GM13977 (cell line): ENCODE results near the gene STT3A.
"Not testable (repeated sequence)": the region's sequence is repeated elsewhere in the genome, so short reads cannot be mapped to it uniquely, and the experiment has no call there.

Experiments used
- DNase-seq: peaks from one replicate; pipeline ENCODE4 v3.0.0; 2012; ENCODE audit warnings: low spot score
- in situ Hi-C: fragments of 300-500 bp; cut with MboI; formaldehyde crosslinking; loops from one replicate; pipeline ENCODE4 v1.12.0; 2022; ENCODE audit warnings: low sequenced_read_pairs, low pct_unique_long_range_greater_than_20kb, mixed read lengths, inconsistent platforms; ENCODE audit not compliant: unreplicated experiment
- TF ChIP-seq, protein P1 (sequence below): IDR thresholded peaks from 2 replicates; pipeline ENCODE4 v1.5.1; 2012; ENCODE audit warnings: mild to moderate bottlenecking, control low read depth; ENCODE audit not compliant: insufficient read depth; ENCODE audit errors: extremely low read depth, missing control alignments

STT3A gene

DNA sequence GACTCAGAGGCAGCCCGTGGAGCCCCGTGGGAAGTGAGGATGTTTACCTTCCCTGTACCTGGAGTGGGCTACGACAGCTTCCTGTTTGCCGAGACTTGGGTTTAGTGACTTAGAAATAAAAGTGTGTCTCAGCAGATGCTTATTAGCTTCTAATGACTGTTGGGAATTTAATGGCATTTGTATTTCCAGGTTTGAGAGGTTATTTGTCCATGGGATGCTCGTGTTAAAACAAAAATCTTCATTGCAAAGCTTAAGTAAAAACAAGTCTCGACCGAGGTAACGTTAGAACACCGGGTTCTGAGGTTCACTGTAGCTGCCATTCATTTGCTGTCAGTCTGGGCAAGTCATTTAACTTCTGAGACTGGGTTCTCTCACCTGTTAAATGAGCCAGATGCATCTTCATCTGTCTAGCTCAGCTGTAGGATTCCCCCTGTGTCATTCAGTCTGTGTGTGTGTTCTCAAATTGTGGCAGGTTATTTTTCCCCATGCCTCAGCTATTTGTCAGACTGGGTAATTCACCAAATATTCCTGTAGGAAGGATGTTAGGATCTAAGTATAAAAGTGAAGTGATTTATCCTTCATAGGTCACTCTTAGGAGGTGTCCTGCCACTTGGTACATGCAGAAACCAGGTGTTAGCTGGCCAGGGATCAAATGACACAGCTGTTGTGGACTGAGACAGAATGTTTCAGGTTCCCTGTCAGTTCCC lies 22.6 kb upstream of the STT3A start:
- TF ChIP-seq, protein P1, sequence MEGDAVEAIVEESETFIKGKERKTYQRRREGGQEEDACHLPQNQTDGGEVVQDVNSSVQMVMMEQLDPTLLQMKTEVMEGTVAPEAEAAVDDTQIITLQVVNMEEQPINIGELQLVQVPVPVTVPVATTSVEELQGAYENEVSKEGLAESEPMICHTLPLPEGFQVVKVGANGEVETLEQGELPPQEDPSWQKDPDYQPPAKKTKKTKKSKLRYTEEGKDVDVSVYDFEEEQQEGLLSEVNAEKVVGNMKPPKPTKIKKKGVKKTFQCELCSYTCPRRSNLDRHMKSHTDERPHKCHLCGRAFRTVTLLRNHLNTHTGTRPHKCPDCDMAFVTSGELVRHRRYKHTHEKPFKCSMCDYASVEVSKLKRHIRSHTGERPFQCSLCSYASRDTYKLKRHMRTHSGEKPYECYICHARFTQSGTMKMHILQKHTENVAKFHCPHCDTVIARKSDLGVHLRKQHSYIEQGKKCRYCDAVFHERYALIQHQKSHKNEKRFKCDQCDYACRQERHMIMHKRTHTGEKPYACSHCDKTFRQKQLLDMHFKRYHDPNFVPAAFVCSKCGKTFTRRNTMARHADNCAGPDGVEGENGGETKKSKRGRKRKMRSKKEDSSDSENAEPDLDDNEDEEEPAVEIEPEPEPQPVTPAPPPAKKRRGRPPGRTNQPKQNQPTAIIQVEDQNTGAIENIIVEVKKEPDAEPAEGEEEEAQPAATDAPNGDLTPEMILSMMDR, result no peak
- in situ Hi-C loops, result no loop called here
- DNase-seq, result peak; percentile 30

GRCh38 chr11:125570952-125571351 lies 21.7 kb upstream of the STT3A start:
- in situ Hi-C loops, result no loop called here
- TF ChIP-seq, protein P1, result no peak
- no peak for DNase-seq

- TF ChIP-seq, protein P1, result no peak
- in situ Hi-C loops, result no loop called here
- no peak for DNase-seq
Observed at GRCh38 chr11:125572916-125573315, 19.7 kb upstream of the STT3A start.

- DNase-seq, in situ Hi-C loops: not testable (repeated sequence)
Observed at GRCh38 chr11:125577181-125577580, 15.5 kb upstream of the STT3A start.

DNA sequence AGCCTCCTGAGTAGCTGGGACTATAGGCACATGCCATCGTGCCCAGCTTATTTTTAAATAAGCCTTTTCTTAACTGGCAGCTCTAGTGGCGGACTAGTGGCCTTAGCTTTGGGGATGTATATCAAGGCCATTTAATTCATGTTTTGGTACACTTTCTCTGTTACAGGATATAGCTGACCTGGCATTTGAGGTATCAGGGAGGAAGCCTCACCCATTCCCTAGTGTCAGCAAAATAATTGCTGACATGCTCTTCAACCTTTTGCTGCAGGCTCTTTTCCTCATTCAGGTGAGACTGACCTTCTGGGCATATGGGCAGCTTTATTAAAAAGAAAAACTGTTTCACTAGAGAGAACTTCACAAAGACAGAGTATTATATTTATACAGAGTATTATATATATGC lies 13.9 kb upstream of the STT3A start:
- in situ Hi-C loops, result no loop called here
- no peak for DNase-seq
- TF ChIP-seq, protein P1, result no peak

- in situ Hi-C loops, result no loop called here
- DNase-seq, result no peak
- TF ChIP-seq, protein P1, result no peak
Observed at GRCh38 chr11:125579811-125580210, 12.8 kb upstream of the STT3A start.

DNA sequence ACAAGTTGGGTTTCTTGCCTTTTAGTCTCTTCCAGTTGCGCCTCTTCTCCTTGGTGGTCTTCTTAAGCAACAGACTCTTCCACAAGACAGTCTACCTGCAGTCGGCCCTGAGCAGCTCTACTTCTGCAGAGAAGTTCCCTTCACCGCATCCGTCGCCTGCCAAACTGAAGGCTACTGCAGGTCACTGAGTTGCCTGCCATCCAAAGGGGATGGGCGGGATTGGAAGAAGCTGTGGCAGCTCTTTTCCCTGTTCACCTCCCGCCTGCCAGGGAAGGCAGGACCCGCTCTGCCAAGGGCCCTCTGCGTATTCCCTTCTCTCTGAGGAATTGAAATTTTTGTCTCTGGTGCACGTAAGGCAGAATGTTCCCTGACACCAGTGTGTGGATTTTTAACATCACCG lies 9.2 kb upstream of the STT3A start:
- in situ Hi-C loops, result no loop called here
- TF ChIP-seq, protein P1, result no peak
- DNase-seq, result no peak
